Uterus (tissue), 4 donors: ENCODE results near the gene TBR1. TPM values are rescaled to one million over a fixed set of nuclear protein-coding genes. Genes with fewer than 3 reads are reported as not detected.

Experiments used
- DNase-seq, 2 donors: peaks; one replicate each; pipeline ENCODE4 v3.0.0-alpha.2; 2019 to 2020
- H3K27ac ChIP-seq, 2 donors: fragments of 200-600 bp; sonication (generic); 1 replicate in 1 of 2; 2 replicates in 1 of 2; pipeline ENCODE4 v1.5.1; 2016 to 2018
- H3K27me3 ChIP-seq, 2 donors: fragments of 200-600 bp; sonication (generic); one replicate each; pipeline ENCODE4 v1.5.1; 2018 to 2019; ENCODE audit warnings: control low read depth in 1 of 2
- H3K36me3 ChIP-seq, 2 donors: fragments of 200-600 bp; sonication (generic); one replicate each; pipeline ENCODE4 v1.5.1; 2019; ENCODE audit warnings: control low read depth in 1 of 2
- H3K4me1 ChIP-seq, 2 donors: fragments of 200-600 bp; sonication (generic); one replicate each; pipeline ENCODE4 v1.5.1; 2018 to 2019; ENCODE audit warnings: control low read depth in 1 of 2
- H3K4me3 ChIP-seq, 2 donors: fragments of 200-600 bp; sonication (generic); 1 replicate in 1 of 2; 2 replicates in 1 of 2; pipeline ENCODE4 v1.5.1; 2018 to 2019; ENCODE audit warnings: mild to moderate bottlenecking in 1 of 2
- H3K9me3 ChIP-seq, 2 donors: fragments of 200-600 bp; sonication (generic); one replicate each; pipeline ENCODE4 v1.5.1; 2019; ENCODE audit warnings: control low read depth in 1 of 2
- CTCF ChIP-seq, 4 experiments: fragments of 200-600 bp in 2 of 4; fragments of 450-650 bp in 2 of 4; sonication (generic) in 2 of 4; IDR thresholded peaks; one replicate each; pipeline ENCODE4 v1.5.1; 2016 to 2019; ENCODE audit warnings: antibody characterized with exemption in 4 of 4, mild to moderate bottlenecking in 2 of 4, moderate library complexity in 1 of 4
- POLR2A ChIP-seq, 2 donors: fragments of 450-650 bp; IDR thresholded peaks; one replicate each; pipeline ENCODE4 v1.6.1; 2016; ENCODE audit warnings: antibody characterized with exemption in 2 of 2, mild to moderate bottlenecking in 1 of 2, moderate library complexity in 1 of 2
- intact Hi-C: fragments of 100-400 bp; cut with DNase I; formaldehyde crosslinking; loops from one replicate; pipeline ENCODE4 v1.15.1; 2023; ENCODE audit warnings: low total_unique reads
- small RNA-seq: library from RNA; depleted of rRNA; stranded (forward); fragments of <200 nt; gene quantifications from one replicate; pipeline ENCODE3, GENCODE V24; 2016
- total RNA-seq, 4 donors: library from RNA; depleted of rRNA in 3 of 4; stranded (reverse); fragments of >200 nt in 3 of 4; gene quantifications; one replicate each; pipeline versions ENCODE4 v1.1.0 to v1.2.4, GENCODE V29; 2014 to 2023
- donor health status: DM: yes; HTN: yes; CAD: no.

Gene TBR1
- total RNA-seq, 4 donors from 2014 or later, result not detected

DNA sequence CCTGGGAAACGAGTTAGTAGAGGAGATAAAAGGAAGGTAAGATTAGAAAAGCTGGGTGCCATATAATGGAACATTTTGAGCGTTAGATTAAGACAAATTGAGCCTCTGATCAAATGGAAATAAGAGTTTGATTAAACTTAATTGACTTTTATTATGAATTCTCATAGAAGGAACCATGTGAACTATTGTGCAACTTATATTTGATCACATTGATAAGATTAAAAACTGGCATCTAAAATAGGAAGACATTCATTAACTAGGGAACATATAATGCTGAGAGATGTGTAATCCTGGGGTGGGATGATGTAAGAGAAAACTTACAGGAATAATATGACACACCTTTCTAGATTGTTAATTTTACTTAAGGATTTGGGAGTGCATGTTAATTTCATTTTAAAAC lies 22.5 kb downstream of the TBR1 start:
- H3K27ac ChIP-seq, result no peak overlapping the region
- no peaks in the 10 kb centered on the region for H3K4me1 ChIP-seq
- DNase-seq, result no peak
- peaks cover 0 to 7% of the 10 kb centered on the region in 2 donors for H3K27me3 ChIP-seq
- no peaks in the 10 kb centered on the region for H3K9me3 ChIP-seq
- intact Hi-C loops, result no loop called here
- no peak overlapping the region for H3K4me3 ChIP-seq
- no peaks in the 10 kb centered on the region for H3K36me3 ChIP-seq
- TF ChIP-seq CTCF (IDR thresholded peaks at IDR 0.05) (no peak), POLR2A (IDR thresholded peaks at IDR 0.05) (no peak)

DNA sequence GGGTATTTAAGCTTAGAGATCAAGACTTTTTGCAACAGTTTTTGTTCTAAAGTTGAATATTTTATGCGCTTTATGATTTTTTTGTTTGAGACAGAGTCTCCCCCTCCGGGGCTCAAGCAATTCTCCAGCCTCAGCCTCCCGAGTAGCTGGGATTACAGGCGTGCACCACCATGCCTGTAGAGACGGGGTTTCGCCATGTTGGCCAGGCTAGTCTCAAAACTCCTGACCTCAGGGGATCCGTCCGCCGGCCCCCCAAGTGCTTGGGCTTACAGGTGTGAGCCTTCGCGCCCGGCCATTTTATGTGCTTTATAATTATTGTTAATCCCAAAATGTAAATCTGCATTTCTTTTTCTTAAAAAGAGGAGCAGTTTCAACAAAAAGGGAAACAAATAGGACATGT lies 29.0 kb downstream of the TBR1 start:
- H3K27ac ChIP-seq, result no peak overlapping the region
- no peaks in the 10 kb centered on the region for H3K27me3 ChIP-seq
- intact Hi-C loops, result no loop called here
- H3K4me3 ChIP-seq, result no peak overlapping the region
- H3K9me3 ChIP-seq, result no peaks in the 10 kb centered on the region
- no peaks in the 10 kb centered on the region for H3K4me1 ChIP-seq
- TF ChIP-seq POLR2A (IDR thresholded peaks at IDR 0.05), result no peak
- no peak for TF ChIP-seq CTCF (IDR thresholded peaks at IDR 0.05)
- no peak for DNase-seq
- H3K36me3 ChIP-seq, result no peaks in the 10 kb centered on the region

DNA sequence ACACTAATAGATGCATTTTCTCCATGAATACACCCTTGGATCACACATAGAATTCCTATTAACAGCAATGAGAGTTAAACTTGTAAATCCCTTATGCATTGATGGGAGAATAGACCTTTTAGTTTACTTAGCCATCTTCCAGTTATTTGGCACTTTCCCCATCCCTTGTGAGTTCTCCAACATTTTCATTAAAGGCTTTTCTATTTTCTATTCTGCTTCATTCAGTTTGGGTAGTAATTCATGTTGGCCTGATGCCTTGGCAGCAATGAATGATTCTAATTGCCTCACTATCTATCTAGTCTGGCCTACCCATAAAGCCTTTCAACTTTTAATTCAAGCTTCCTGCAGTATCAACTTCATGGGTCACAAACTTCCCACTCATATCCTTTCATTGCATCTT lies 32.3 kb downstream of the TBR1 start:
- H3K27ac ChIP-seq, result no peak overlapping the region
- no peaks in the 10 kb centered on the region for H3K36me3 ChIP-seq
- intact Hi-C loops, result no loop called here
- no peak for TF ChIP-seq CTCF (IDR thresholded peaks at IDR 0.05)
- TF ChIP-seq POLR2A (IDR thresholded peaks at IDR 0.05), result no peak
- no peaks in the 10 kb centered on the region for H3K4me1 ChIP-seq
- no peaks in the 10 kb centered on the region for H3K27me3 ChIP-seq
- no peaks in the 10 kb centered on the region for H3K9me3 ChIP-seq
- no peak for DNase-seq
- H3K4me3 ChIP-seq, result no peak overlapping the region

- Histone ChIP-seq H3K4me1 (no peaks in the 10 kb centered on the region), H3K27ac (no peak overlapping the region), H3K27me3 (no peaks in the 10 kb centered on the region), H3K4me3 (no peak overlapping the region), H3K9me3 (no peaks in the 10 kb centered on the region), H3K36me3 (no peaks in the 10 kb centered on the region)
- TF ChIP-seq CTCF (IDR thresholded peaks at IDR 0.05) (no peak), POLR2A (IDR thresholded peaks at IDR 0.05) (no peak)
- DNase-seq, result no peak
- intact Hi-C loops, result no loop called here
Measured at GRCh38 chr2:161471631-161472030, 55.5 kb downstream of the TBR1 start.

DNA sequence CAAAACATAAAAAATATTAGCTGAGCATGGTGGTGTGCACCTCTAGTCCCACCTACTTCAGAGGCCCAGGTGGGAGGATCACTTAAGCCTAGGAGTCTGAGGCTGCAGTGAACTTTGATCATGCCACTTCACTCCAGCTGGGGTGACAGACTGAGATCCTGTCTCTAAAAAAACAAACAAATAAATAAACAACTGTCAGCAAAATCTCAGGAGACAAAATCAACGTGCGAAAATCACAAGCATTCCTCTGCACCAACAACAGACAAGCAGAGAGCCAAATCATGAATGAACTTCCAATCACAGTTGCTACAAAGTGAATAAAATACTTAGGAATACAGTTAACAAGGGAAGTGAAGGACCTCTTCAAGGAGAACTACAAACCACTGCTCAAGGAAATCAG lies 58.8 kb downstream of the TBR1 start:
- no peaks in the 10 kb centered on the region for H3K36me3 ChIP-seq
- H3K27ac ChIP-seq, result no peak overlapping the region
- no peak for DNase-seq
- no peaks in the 10 kb centered on the region for H3K9me3 ChIP-seq
- H3K27me3 ChIP-seq, result no peaks in the 10 kb centered on the region
- H3K4me3 ChIP-seq, result no peak overlapping the region
- TF ChIP-seq CTCF (IDR thresholded peaks at IDR 0.05) (no peak), POLR2A (IDR thresholded peaks at IDR 0.05) (no peak)
- H3K4me1 ChIP-seq, result no peaks in the 10 kb centered on the region
- intact Hi-C loops, result no loop called here

Small RNA genes lying within 50 kb of the gene (small RNA-seq; reads per million reads assigned to genes)
- gene RNA5SP108, result not detected

Other genes with a start within 250 kb of the TBR1 start
- gene PSMD14, start 107.9 kb upstream of the TBR1 start, total RNA-seq, result 10 to 100 TPM in 2 of 4 donors, 1 to 10 TPM in 2; 6.8 to 69.2 (median 14.6) TPM
- gene SLC4A10, start 208.1 kb downstream of the TBR1 start, total RNA-seq, result under 1 TPM in 2 of 4 donors, not detected in 2; 0.06 to 0.55 TPM